ENCODE measurements around the gene ACBD6. TPM values are rescaled to one million over a fixed set of nuclear protein-coding genes. Genes with fewer than 3 reads are reported as not detected.
A peak's percentile ranks its signal among the peaks of the same experiment; 100 is the strongest.
"Not testable (repeated sequence)": the region's sequence is repeated elsewhere in the genome, so short reads cannot be mapped to it uniquely, and the experiment has no call there.

Gene ACBD6
- total and polyA plus RNA-seq, 2 experiments from 2014 or later = 72.2 to 73.9 TPM

DNA sequence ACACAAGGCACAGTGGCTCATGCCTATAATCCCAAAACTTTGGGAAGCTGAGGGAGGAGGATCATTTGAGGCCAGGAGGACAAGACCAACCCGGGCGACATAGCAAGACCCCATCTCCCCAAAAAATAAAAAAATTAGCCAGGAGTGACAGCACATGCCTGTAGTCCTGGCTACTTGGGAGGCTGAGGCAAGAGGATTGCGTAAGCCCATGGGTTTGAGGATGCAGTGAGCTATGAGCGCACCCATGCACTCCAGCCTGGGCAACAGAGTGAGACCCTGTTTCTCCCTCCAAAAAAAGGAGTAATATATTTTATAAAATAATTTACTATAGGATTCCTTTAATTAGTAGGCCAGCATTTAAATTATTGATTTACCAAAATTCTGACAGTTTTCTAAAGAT lies 89.8 kb downstream of the ACBD6 start:
- DNase-seq (ENCODE audit: low read depth in 1 of 2, low spot score in 1 of 2) = no peak
- Histone ChIP-seq H3K27ac (no peak overlapping the region), H3K27me3 (no peaks in the 10 kb centered on the region), H3K9me3 (ENCODE audit: low read depth) (no peaks in the 10 kb centered on the region), H3K4me1 (ENCODE audit: low read depth) (no peaks in the 10 kb centered on the region), H3K36me3 (no peaks in the 10 kb centered on the region), H3K4me3 (no peak overlapping the region)
- TF ChIP-seq CTCF (IDR thresholded peaks at IDR 0.05; ENCODE audit: low read depth, low read length) = no peak

DNA sequence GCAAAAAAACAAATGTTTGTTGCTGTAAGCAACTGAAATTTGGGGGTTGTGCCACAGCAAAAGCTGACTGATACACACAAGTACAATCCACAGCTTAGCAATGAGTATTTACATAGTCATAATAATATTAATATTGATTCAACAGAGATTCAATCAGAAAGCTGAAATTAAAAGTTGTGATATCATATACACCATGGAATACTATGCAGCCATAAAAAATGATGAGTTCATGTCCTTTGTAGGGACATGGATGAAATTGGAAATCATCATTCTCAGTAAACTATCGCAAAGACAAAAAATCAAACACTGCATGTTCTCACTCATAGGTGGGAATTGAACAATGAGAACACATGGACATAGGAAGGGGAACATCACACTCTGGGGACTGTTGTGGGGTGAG lies 94.2 kb downstream of the ACBD6 start:
- not testable (repeated sequence) for H3K9me3 ChIP-seq (ENCODE audit: low read depth); H3K4me3 ChIP-seq; H3K36me3 ChIP-seq; H3K27me3 ChIP-seq; H3K4me1 ChIP-seq (ENCODE audit: low read depth); DNase-seq (ENCODE audit: low read depth in 1 of 2, low spot score in 1 of 2); H3K27ac ChIP-seq

- Histone ChIP-seq H3K4me1 (ENCODE audit: low read depth) (no peaks in the 10 kb centered on the region), H3K27ac (no peak overlapping the region), H3K4me3 (no peak overlapping the region), H3K27me3 (no peaks in the 10 kb centered on the region), H3K36me3 (no peaks in the 10 kb centered on the region), H3K9me3 (ENCODE audit: low read depth) (no peaks in the 10 kb centered on the region)
- DNase-seq (ENCODE audit: low read depth in 1 of 2, low spot score in 1 of 2) = no peak
- TF ChIP-seq CTCF (IDR thresholded peaks at IDR 0.05; ENCODE audit: low read depth, low read length) = no peak
Observed at GRCh38 chr1:180407051-180407450, 95.3 kb downstream of the ACBD6 start.

GRCh38 chr1:180402551-180402950 lies 99.8 kb downstream of the ACBD6 start:
- no peaks in the 10 kb centered on the region for H3K27me3 ChIP-seq
- no peaks in the 10 kb centered on the region for H3K4me1 ChIP-seq (ENCODE audit: low read depth)
- H3K4me3 ChIP-seq = no peak overlapping the region
- TF ChIP-seq CTCF (IDR thresholded peaks at IDR 0.05; ENCODE audit: low read depth, low read length) = no peak
- no peaks in the 10 kb centered on the region for H3K36me3 ChIP-seq
- no peak for DNase-seq (ENCODE audit: low read depth in 1 of 2, low spot score in 1 of 2)
- no peaks in the 10 kb centered on the region for H3K9me3 ChIP-seq (ENCODE audit: low read depth)
- H3K27ac ChIP-seq = no peak overlapping the region

- Histone ChIP-seq H3K27ac (no peak overlapping the region), H3K27me3 (no peaks in the 10 kb centered on the region), H3K4me1 (ENCODE audit: low read depth) (no peaks in the 10 kb centered on the region), H3K36me3 (no peaks in the 10 kb centered on the region), H3K4me3 (no peak overlapping the region), H3K9me3 (ENCODE audit: low read depth) (no peaks in the 10 kb centered on the region)
- TF ChIP-seq CTCF (IDR thresholded peaks at IDR 0.05; ENCODE audit: low read depth, low read length) = no peak
- DNase-seq (ENCODE audit: low read depth in 1 of 2, low spot score in 1 of 2) = no peak
Observed at GRCh38 chr1:180402001-180402400, 100.4 kb downstream of the ACBD6 start.

- no peaks in the 10 kb centered on the region for H3K27me3 ChIP-seq
Observed at GRCh38 chr1:180397175-180397574, 105.2 kb downstream of the ACBD6 start.

More at GRCh38 chr1:180397175-180397574, 105.2 kb downstream of the ACBD6 start:
- H3K9me3 ChIP-seq (ENCODE audit: low read depth) = no peaks in the 10 kb centered on the region
- DNase-seq (ENCODE audit: low read depth in 1 of 2, low spot score in 1 of 2) = peak in 1 of 2 donors; percentile 21
- no peaks in the 10 kb centered on the region for H3K4me1 ChIP-seq (ENCODE audit: low read depth)
- no peak for TF ChIP-seq CTCF (IDR thresholded peaks at IDR 0.05; ENCODE audit: low read depth, low read length)
- H3K27ac ChIP-seq = no peak overlapping the region
- H3K36me3 ChIP-seq = no peaks in the 10 kb centered on the region
- H3K4me3 ChIP-seq = no peak overlapping the region

Measured in cardiac muscle cell (in vitro differentiated cells and primary cell).